Stimulated activated CD4-positive, alpha-beta T cell treated with anti-CD3 and anti-CD28 coated beads, Interleukin-2, amount 100 ng/mL, for 48 hours (primary cell): ENCODE results near the gene TSPO2.
"Not testable (repeated sequence)": the region's sequence is repeated elsewhere in the genome, so short reads cannot be mapped to it uniquely, and the experiment has no call there.

ENCODE experiments used
- DNase-seq, 2 donors: peaks; one replicate each; pipeline ENCODE4 v3.0.0-alpha.2; 2020

Gene TSPO2

GRCh38 chr6:41042226-41043055, at the start of gene TSPO2:
TSPO2 (plus strand) TSS chr6:41042467; CDS start chr6:41042986, 519 bp downstream.
- DNase-seq = no peak

GRCh38 chr6:40992746-40993145, 49.5 kb upstream of the TSPO2 start:
- DNase-seq = no peak

GRCh38 chr6:40996591-40997233, 45.6 kb upstream of the TSPO2 start:
- DNase-seq = no peak

GRCh38 chr6:40997234-40997957, 44.9 kb upstream of the TSPO2 start:
- no peak for DNase-seq

GRCh38 chr6:40998661-40999060, 43.6 kb upstream of the TSPO2 start:
- no peak for DNase-seq

- DNase-seq = no peak
These were observed 42.7 kb upstream of the TSPO2 start for GRCh38 chr6:40999569-40999968.

GRCh38 chr6:41000248-41000647, 42.0 kb upstream of the TSPO2 start:
- DNase-seq = no peak

- no peak for DNase-seq
These were observed 40.1 kb upstream of the TSPO2 start for GRCh38 chr6:41002168-41002567.

GRCh38 chr6:41006217-41006616, 36.0 kb upstream of the TSPO2 start:
- peak; percentile 55 to 56 for DNase-seq

GRCh38 chr6:41006980-41007379, 35.3 kb upstream of the TSPO2 start:
- DNase-seq = not testable (repeated sequence)

- DNase-seq = no peak
These were observed 34.3 kb upstream of the TSPO2 start for GRCh38 chr6:41008011-41008410.

- DNase-seq = no peak
These were observed 32.6 kb upstream of the TSPO2 start for GRCh38 chr6:41009669-41010068.

GRCh38 chr6:41011673-41012072, 30.6 kb upstream of the TSPO2 start:
- DNase-seq = no peak

GRCh38 chr6:41013466-41014153, 28.7 kb upstream of the TSPO2 start:
- no peak for DNase-seq

- DNase-seq = no peak
These were observed 27.5 kb upstream of the TSPO2 start for GRCh38 chr6:41014780-41015179.

- not testable (repeated sequence) for DNase-seq
These were observed 26.4 kb upstream of the TSPO2 start for GRCh38 chr6:41015860-41016259.

GRCh38 chr6:41017663-41018062, 24.6 kb upstream of the TSPO2 start:
- no peak for DNase-seq

GRCh38 chr6:41021832-41022231, 20.4 kb upstream of the TSPO2 start:
- no peak for DNase-seq

GRCh38 chr6:41022294-41022693, 20.0 kb upstream of the TSPO2 start:
- DNase-seq = no peak

- no peak for DNase-seq
These were observed 19.2 kb upstream of the TSPO2 start for GRCh38 chr6:41023114-41023513.

GRCh38 chr6:41025966-41026530, 16.2 kb upstream of the TSPO2 start:
- no peak for DNase-seq

- no peak for DNase-seq
These were observed 15.0 kb upstream of the TSPO2 start for GRCh38 chr6:41027241-41027640.
